Measurements from ENCODE around the gene RFC4. TPM values are rescaled to one million over a fixed set of nuclear protein-coding genes. Genes with fewer than 3 reads are reported as not detected.

The RFC4 gene
- total RNA-seq, 1 donor from 2014 or later, result 187 TPM

- Mint-ChIP-seq H3K4me3 (no peak overlapping the region), H3K4me1 (peaks cover 6% of the 10 kb centered on the region), H3K27me3 (ENCODE audit: insufficient read depth, low read depth) (peaks cover 2% of the 10 kb centered on the region), H3K36me3 (no peaks in the 10 kb centered on the region), H3K9me3 (peaks cover 3% of the 10 kb centered on the region), H3K27ac (no peak overlapping the region)
- H3K4me1 ChIP-seq, result no peaks in the 10 kb centered on the region
- no peak overlapping the region for H3K27ac ChIP-seq
- H3K4me2 ChIP-seq, result no peak overlapping the region
- H3K4me3 ChIP-seq, result no peak overlapping the region
- no peak overlapping the region for H3K9ac ChIP-seq
- DNase-seq (ENCODE audit: low spot score), result no peak
- H3K9me3 ChIP-seq (ENCODE audit: low read depth), result no peaks in the 10 kb centered on the region
- no peaks in the 10 kb centered on the region for H3K27me3 ChIP-seq
- H3F3A ChIP-seq (ENCODE audit: low read depth), result no peaks in the 10 kb centered on the region
- H3K36me3 ChIP-seq, result no peaks in the 10 kb centered on the region
- H4K20me1 ChIP-seq (ENCODE audit: low read depth), result no peaks in the 10 kb centered on the region
- TF ChIP-seq EZH2phosphoT487 (IDR thresholded peaks at IDR 0.05) (no peak), CTCF (IDR thresholded peaks at IDR 0.05) (no peak), EZH2 (IDR thresholded peaks at IDR 0.05) (no peak)
- no peaks in the 10 kb centered on the region for H3K79me2 ChIP-seq (ENCODE audit: low read depth)
- no peak overlapping the region for H2AFZ ChIP-seq (replicated peaks)
Observed at GRCh38 chr3:186760141-186760833, 46.0 kb downstream of the RFC4 start.

- Mint-ChIP-seq H3K4me1 (peaks cover 6% of the 10 kb centered on the region), H3K4me3 (no peak overlapping the region), H3K27ac (no peak overlapping the region), H3K36me3 (no peaks in the 10 kb centered on the region), H3K9me3 (no peaks in the 10 kb centered on the region), H3K27me3 (ENCODE audit: insufficient read depth, low read depth) (peaks cover 4% of the 10 kb centered on the region)
- H3K79me2 ChIP-seq (ENCODE audit: low read depth), result no peaks in the 10 kb centered on the region
- no peak overlapping the region for H2AFZ ChIP-seq (replicated peaks)
- no peak overlapping the region for H3K4me2 ChIP-seq
- H3F3A ChIP-seq (ENCODE audit: low read depth), result no peaks in the 10 kb centered on the region
- TF ChIP-seq EZH2phosphoT487 (IDR thresholded peaks at IDR 0.05) (no peak), EZH2 (IDR thresholded peaks at IDR 0.05) (no peak), CTCF (IDR thresholded peaks at IDR 0.05) (no peak)
- no peaks in the 10 kb centered on the region for H3K27me3 ChIP-seq
- no peaks in the 10 kb centered on the region for H3K9me3 ChIP-seq (ENCODE audit: low read depth)
- H3K9ac ChIP-seq, result no peak overlapping the region
- no peaks in the 10 kb centered on the region for H3K36me3 ChIP-seq
- H3K27ac ChIP-seq, result no peak overlapping the region
- no peaks in the 10 kb centered on the region for H4K20me1 ChIP-seq (ENCODE audit: low read depth)
- no peaks in the 10 kb centered on the region for H3K4me1 ChIP-seq
- no peak overlapping the region for H3K4me3 ChIP-seq
- DNase-seq (ENCODE audit: low spot score), result no peak
Observed at GRCh38 chr3:186759231-186759930, 46.9 kb downstream of the RFC4 start.

GRCh38 chr3:186757686-186758220 lies 48.5 kb downstream of the RFC4 start:
- H3K36me3 Mint-ChIP-seq, result no peaks in the 10 kb centered on the region
- TF ChIP-seq CTCF (IDR thresholded peaks at IDR 0.05) (no peak), EZH2phosphoT487 (IDR thresholded peaks at IDR 0.05) (no peak), EZH2 (IDR thresholded peaks at IDR 0.05) (no peak)
- Histone ChIP-seq H3K36me3 (no peaks in the 10 kb centered on the region), H3K9ac (no peak overlapping the region), H2AFZ (replicated peaks) (no peak overlapping the region), H3K9me3 (ENCODE audit: low read depth) (no peaks in the 10 kb centered on the region), H3K27me3 (no peaks in the 10 kb centered on the region), H3K4me3 (no peak overlapping the region), H3K27ac (no peak overlapping the region), H4K20me1 (ENCODE audit: low read depth) (no peaks in the 10 kb centered on the region), H3K4me1 (no peaks in the 10 kb centered on the region), H3F3A (ENCODE audit: low read depth) (no peaks in the 10 kb centered on the region), H3K4me2 (no peak overlapping the region), H3K79me2 (ENCODE audit: low read depth) (no peaks in the 10 kb centered on the region)
- no peaks in the 10 kb centered on the region for H3K9me3 Mint-ChIP-seq
- peaks cover 6% of the 10 kb centered on the region for H3K4me1 Mint-ChIP-seq
- DNase-seq (ENCODE audit: low spot score), result peak; percentile 36
- H3K27ac Mint-ChIP-seq, result no peak overlapping the region
- peaks cover 2% of the 10 kb centered on the region for H3K27me3 Mint-ChIP-seq (ENCODE audit: insufficient read depth, low read depth)
- H3K4me3 Mint-ChIP-seq, result no peak overlapping the region
